Tibial artery (tissue), 4 donors: ENCODE measurements around the gene CLEC9A.

Experiments used
- DNase-seq, 2 donors: peaks; one replicate each; pipeline ENCODE4 v3.0.0-alpha.2; 2019
- H3K27ac ChIP-seq, 2 donors: fragments of 200-600 bp; sonication (generic) in 1 of 2; 1 replicate in 1 of 2; 2 replicates in 1 of 2; pipeline ENCODE4 v1.5.1; 2018 to 2019; ENCODE audit warnings: mild to moderate bottlenecking in 1 of 2
- H3K27me3 ChIP-seq, 2 donors: fragments of 200-600 bp; sonication (generic) in 1 of 2; one replicate each; pipeline versions ENCODE4 v1.5.1 to v1.6.0; 2016 to 2019
- H3K36me3 ChIP-seq, 3 donors: fragments of 200-600 bp; sonication (generic) in 2 of 3; one replicate each; pipeline ENCODE4 v1.5.1; 2016 to 2019; ENCODE audit warnings: mild to moderate bottlenecking in 2 of 3
- H3K4me1 ChIP-seq, 4 donors: fragments of 200-600 bp; sonication (generic) in 2 of 4; 1 replicate in 3 of 4; 2 replicates in 1 of 4; pipeline ENCODE4 v1.5.1; 2016 to 2019
- H3K4me3 ChIP-seq, 2 donors: fragments of 200-600 bp; sonication (generic) in 1 of 2; 1 replicate in 1 of 2; 2 replicates in 1 of 2; pipeline ENCODE4 v1.5.1; 2018 to 2019; ENCODE audit warnings: mild to moderate bottlenecking in 2 of 2
- H3K9me3 ChIP-seq, 3 donors: fragments of 200-600 bp; sonication (generic) in 1 of 3; one replicate each; pipeline ENCODE4 v1.5.1; 2016 to 2019
- intact Hi-C: fragments of 100-400 bp; cut with DNase I; formaldehyde crosslinking; loops from one replicate; pipeline ENCODE4 v1.15.0; 2023; ENCODE audit warnings: low total_unique reads
- TF ChIP-seq, protein P1 (sequence below), 2 experiments: fragments of 200-600 bp in 1 of 2; fragments of 450-650 bp in 1 of 2; IDR thresholded peaks; one replicate each; pipeline ENCODE4 v1.5.1; 2017 to 2019; ENCODE audit warnings: antibody characterized with exemption in 2 of 2, mild to moderate bottlenecking in 1 of 2, moderate library complexity in 1 of 2

Gene CLEC9A

DNA sequence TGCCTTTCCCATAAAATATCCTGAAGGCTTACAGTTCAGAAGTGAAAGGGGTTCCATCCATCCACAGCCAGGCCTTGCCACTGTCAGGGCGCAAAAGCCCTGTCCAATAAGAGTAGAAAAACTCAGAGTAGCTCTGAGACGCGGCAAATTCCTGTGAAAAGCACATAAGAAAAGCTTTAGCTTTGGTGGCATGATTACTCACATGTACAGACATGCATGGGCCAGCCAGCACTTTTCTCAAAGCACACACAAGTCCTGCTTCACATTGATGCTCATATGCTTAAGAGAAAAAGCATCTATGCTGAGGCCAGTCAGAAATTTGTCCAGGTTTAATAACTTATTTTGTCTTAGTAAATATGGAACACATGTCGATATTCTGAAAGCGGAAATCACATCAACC lies 42.8 kb downstream of the CLEC9A start:
- DNase-seq: no peak
- TF ChIP-seq, protein P1, sequence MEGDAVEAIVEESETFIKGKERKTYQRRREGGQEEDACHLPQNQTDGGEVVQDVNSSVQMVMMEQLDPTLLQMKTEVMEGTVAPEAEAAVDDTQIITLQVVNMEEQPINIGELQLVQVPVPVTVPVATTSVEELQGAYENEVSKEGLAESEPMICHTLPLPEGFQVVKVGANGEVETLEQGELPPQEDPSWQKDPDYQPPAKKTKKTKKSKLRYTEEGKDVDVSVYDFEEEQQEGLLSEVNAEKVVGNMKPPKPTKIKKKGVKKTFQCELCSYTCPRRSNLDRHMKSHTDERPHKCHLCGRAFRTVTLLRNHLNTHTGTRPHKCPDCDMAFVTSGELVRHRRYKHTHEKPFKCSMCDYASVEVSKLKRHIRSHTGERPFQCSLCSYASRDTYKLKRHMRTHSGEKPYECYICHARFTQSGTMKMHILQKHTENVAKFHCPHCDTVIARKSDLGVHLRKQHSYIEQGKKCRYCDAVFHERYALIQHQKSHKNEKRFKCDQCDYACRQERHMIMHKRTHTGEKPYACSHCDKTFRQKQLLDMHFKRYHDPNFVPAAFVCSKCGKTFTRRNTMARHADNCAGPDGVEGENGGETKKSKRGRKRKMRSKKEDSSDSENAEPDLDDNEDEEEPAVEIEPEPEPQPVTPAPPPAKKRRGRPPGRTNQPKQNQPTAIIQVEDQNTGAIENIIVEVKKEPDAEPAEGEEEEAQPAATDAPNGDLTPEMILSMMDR (IDR thresholded peaks at IDR 0.05): no peak
- intact Hi-C loops: no loop called here

DNA sequence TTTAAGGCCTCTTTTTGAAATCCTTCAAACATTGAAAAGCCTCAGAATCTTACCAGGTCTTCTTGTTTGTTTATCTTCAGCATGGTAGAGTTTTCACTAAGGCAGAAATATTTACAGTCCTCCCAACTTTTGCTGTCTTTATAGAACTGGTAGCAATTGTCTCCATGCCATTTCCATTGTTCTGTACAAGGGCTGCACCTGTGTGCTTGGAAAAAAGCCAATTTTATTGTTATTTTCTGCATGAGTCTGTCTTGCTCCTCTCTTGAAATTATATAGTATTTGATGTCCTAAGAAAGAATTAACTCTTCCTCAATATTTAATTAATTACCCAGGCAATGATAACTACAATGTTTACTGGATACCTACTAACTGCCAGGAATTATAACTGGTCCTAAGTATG lies 45.0 kb downstream of the CLEC9A start:
- intact Hi-C loops: no loop called here
- TF ChIP-seq, protein P1 (IDR thresholded peaks at IDR 0.05): no peak

More for the DNA sequence above, 42.8 kb downstream of the CLEC9A start:
- H3K4me1 ChIP-seq: no peaks in the 10 kb centered on the region
- H3K27ac ChIP-seq: no peak overlapping the region
- no peak overlapping the region for H3K4me3 ChIP-seq
- H3K36me3 ChIP-seq: no peaks in the 10 kb centered on the region
- no peaks in the 10 kb centered on the region for H3K9me3 ChIP-seq
- no peaks in the 10 kb centered on the region for H3K27me3 ChIP-seq

DNA sequence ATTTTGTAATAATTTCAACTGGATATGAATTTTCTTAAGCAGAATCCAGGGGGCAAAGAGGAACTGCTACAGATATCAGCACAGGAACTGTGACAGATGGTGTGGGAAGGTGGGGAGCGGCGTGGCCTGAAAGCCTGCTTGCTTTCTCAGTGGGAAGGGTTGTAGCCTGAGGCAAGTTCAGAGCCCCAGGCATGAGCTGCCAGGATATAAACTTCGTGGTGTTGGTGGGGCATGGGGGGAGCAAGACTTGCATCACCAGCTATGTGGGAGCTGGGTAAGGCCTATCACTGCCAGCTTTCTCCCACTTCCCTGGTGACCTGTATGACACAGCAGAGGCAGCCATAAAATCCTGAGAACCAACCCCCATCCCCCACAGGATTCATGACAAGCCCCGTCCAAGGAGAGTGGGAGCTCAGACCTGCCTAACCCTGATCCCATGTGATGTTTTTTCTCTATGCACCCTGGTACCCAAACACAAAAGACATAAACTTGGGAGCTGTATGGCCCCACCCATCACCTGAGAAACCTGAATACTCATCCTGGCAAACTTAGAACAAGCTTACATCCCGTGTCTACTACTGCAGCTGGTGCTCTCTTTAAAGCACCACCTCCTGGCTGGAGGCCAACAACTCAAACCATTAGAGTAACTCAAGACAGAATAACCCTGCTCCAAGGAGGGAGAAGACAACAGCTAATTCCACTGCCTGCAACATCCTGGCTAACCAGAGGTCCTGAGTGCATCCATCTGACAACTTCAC lies 51.8 kb downstream of the CLEC9A start:
- TF ChIP-seq, protein P1 (IDR thresholded peaks at IDR 0.05): no peak
- no peak for DNase-seq

More for the DNA sequence above, 45.0 kb downstream of the CLEC9A start:
- no peaks in the 10 kb centered on the region for H3K36me3 ChIP-seq
- no peak overlapping the region for H3K27ac ChIP-seq
- H3K4me3 ChIP-seq: no peak overlapping the region
- DNase-seq: no peak
- no peaks in the 10 kb centered on the region for H3K27me3 ChIP-seq
- no peaks in the 10 kb centered on the region for H3K9me3 ChIP-seq
- H3K4me1 ChIP-seq: no peaks in the 10 kb centered on the region

DNA sequence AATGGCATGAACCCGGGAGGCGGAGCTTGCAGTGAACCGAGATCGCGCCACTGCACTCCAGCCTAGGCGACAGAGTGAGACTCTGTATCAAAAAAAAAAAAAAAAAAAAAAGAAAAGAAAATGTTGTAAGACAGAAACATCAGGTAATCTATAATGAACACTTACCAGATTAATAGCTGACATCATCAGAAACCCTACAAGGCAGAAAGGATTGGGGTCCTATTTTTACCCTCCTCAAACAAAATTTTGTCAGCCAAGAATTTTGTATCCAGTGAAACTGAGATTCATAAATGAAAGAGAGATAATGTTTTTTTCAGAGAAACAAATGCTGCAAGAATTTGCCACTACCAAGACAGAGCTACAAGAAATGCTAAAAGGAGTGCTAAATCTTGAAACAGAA lies 54.3 kb downstream of the CLEC9A start:
- TF ChIP-seq, protein P1 (IDR thresholded peaks at IDR 0.05): no peak
- Histone ChIP-seq H3K4me3 (no peak overlapping the region), H3K27ac (no peak overlapping the region), H3K36me3 (no peaks in the 10 kb centered on the region), H3K4me1 (no peaks in the 10 kb centered on the region), H3K27me3 (no peaks in the 10 kb centered on the region), H3K9me3 (no peaks in the 10 kb centered on the region)
- intact Hi-C loops: no loop called here
- no peak for DNase-seq

More for the DNA sequence above, 51.8 kb downstream of the CLEC9A start:
- no peaks in the 10 kb centered on the region for H3K27me3 ChIP-seq
- no peak overlapping the region for H3K27ac ChIP-seq
- no peaks in the 10 kb centered on the region for H3K36me3 ChIP-seq
- H3K9me3 ChIP-seq: no peaks in the 10 kb centered on the region
- intact Hi-C loops: no loop called here
- H3K4me3 ChIP-seq: no peak overlapping the region
- H3K4me1 ChIP-seq: no peaks in the 10 kb centered on the region

DNA sequence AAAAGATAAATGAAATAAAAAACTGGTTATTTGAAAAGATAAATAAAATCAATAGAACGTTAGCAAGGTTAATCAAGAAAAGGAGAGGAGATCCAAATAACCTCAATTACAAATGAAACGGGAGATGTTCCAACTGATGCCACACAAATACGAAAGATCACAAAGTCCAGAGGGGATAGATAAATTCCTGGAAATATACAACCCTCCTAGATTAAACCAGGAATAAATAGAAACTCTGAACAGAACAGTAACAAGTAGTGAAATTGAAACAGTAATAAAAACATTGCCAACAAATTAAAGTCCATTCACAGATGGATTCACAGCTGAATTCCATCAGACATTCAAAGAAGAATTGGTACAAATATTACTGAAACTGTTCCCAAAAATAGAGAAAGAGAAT lies 55.9 kb downstream of the CLEC9A start:
- TF ChIP-seq, protein P1 (IDR thresholded peaks at IDR 0.05): no peak
- Histone ChIP-seq H3K9me3 (no peaks in the 10 kb centered on the region), H3K4me1 (no peaks in the 10 kb centered on the region), H3K36me3 (no peaks in the 10 kb centered on the region), H3K27ac (no peak overlapping the region), H3K4me3 (no peak overlapping the region), H3K27me3 (no peaks in the 10 kb centered on the region)
- intact Hi-C loops: no loop called here
- no peak for DNase-seq
